Measurements from ENCODE around the gene TUBA4A.

TUBA4A gene

GRCh38 chr2:219215871-219216534, 37.7 kb downstream of the TUBA4A start:
- no peak overlapping the region for H3K4me3 ChIP-seq (replicated peaks; ENCODE audit: low read depth, low read length)
- DNase-seq (ENCODE audit: low read depth): no peak
- no peak for TF ChIP-seq CTCF (IDR thresholded peaks at IDR 0.05; ENCODE audit: low read length, missing control alignments)

GRCh38 chr2:219214786-219215185, 38.9 kb downstream of the TUBA4A start:
- TF ChIP-seq CTCF (IDR thresholded peaks at IDR 0.05; ENCODE audit: low read length, missing control alignments): no peak
- no peak for DNase-seq (ENCODE audit: low read depth)
- no peak overlapping the region for H3K4me3 ChIP-seq (replicated peaks; ENCODE audit: low read depth, low read length)

- no peak overlapping the region for H3K4me3 ChIP-seq (replicated peaks; ENCODE audit: low read depth, low read length)
- TF ChIP-seq CTCF (IDR thresholded peaks at IDR 0.05; ENCODE audit: low read length, missing control alignments): no peak
- DNase-seq (ENCODE audit: low read depth): no peak
Measured at GRCh38 chr2:219214141-219214540, 39.6 kb downstream of the TUBA4A start.

GRCh38 chr2:219213486-219214071, 40.1 kb downstream of the TUBA4A start:
- no peak for DNase-seq (ENCODE audit: low read depth)
- no peak overlapping the region for H3K4me3 ChIP-seq (replicated peaks; ENCODE audit: low read depth, low read length)
- TF ChIP-seq CTCF (IDR thresholded peaks at IDR 0.05; ENCODE audit: low read length, missing control alignments): no peak

- H3K4me3 ChIP-seq (replicated peaks; ENCODE audit: low read depth, low read length): no peak overlapping the region
- DNase-seq (ENCODE audit: low read depth): no peak
- no peak for TF ChIP-seq CTCF (IDR thresholded peaks at IDR 0.05; ENCODE audit: low read length, missing control alignments)
Measured at GRCh38 chr2:219213026-219213415, 40.7 kb downstream of the TUBA4A start.

GRCh38 chr2:219210886-219211362, 42.8 kb downstream of the TUBA4A start:
- no peak overlapping the region for H3K4me3 ChIP-seq (replicated peaks; ENCODE audit: low read depth, low read length)
- no peak for DNase-seq (ENCODE audit: low read depth)
- no peak for TF ChIP-seq CTCF (IDR thresholded peaks at IDR 0.05; ENCODE audit: low read length, missing control alignments)
